HG03280 (cell line): ENCODE measurements around the gene ACRBP.
A peak's percentile ranks its signal among the peaks of the same experiment; 100 is the strongest.

Source experiments
- ATAC-seq: cut with Tn5 transposase; IDR thresholded peaks from one replicate; pipeline ENCODE4 v1.9.1; 2021; ENCODE audit warnings: mild to moderate bottlenecking, moderate library complexity; ENCODE audit not compliant: unreplicated experiment

The ACRBP gene

DNA sequence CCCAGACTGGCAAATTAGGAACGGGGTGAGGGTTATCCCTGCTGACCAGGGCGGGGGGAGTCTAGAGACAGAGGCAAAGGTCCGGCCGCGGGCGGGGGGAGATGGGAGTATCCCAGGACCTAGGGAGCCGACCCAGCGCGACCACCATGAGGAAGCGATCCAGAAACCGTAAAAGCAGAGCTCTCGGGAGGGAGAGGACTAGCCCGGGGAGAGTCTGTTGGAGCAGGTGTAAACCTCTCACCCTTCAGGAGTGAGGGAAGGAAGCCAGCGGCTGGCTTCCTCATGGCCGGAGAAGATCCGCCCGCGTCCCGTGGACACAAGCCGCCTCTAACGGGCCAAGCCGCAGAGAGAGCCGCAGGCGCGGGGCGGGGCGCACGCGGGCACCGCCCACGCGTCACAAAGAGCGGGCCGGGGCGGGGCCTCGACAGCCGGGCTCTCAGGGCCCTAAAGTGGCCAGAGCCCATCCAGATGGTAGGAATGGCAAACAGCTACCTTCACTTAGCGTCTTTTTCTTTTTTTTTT is at the start of gene ACRBP:
TSS of gene ACRBP (minus strand) at position 350 of the 522 bp plus-strand sequence. CDS start at position 284, 66 bp downstream.
- ATAC-seq: peak; percentile 75

DNA sequence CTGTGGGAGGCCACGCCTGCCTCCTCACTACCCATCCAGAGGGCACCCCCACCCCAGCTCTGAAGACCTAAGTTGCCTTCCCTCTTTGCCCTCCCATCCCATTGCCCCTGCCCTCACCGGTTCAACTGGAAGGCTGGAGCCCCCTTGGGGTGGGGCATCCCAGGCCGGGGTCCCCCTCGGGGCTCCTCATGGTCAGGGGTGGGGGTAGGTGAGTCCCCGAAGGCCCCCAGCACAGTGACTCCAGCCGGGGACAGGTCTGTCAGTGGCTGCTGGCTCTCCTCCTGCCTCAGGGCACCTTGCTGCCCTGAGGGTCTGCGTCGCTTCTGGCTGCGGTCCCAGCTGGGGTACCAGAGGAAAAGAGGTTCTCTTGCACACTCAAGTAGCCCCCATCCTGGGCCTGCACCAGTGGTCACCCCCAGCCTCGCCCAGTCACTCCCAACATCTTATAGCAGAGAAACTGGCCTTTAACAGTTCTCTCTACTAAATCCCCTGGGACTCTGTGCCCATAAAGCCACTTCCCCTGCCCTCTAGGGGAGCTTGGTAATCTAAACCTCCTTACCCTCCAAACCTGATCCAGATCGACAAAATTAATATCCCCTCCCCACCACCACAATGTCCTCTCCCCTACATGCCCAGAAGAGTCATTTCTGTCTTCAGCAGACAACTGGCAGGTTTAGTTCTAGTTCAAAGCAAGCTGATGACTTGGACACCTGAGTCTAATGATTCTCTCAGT is 48.2 kb upstream of the ACRBP start:
- no peak for ATAC-seq

DNA sequence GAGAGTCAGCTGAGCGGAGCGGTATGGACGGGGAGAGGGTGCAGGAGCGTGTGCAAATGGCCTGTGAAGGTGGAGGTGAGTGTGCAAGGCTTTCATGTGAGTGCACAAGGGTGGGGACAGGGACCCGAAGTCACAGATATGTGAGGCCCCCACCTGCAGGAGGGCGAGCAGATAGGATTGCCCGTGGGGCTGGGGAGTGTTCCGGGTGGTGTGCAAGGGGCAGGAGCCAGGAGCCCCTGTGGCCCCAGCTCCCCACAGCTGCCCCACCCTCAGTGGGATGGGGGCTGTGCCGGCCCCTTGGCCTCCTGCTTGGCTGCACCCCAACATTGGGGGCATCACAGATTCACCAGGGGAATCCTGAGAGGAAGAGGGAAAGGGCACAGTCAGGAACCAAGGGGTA is 47.5 kb upstream of the ACRBP start:
- no peak for ATAC-seq

DNA sequence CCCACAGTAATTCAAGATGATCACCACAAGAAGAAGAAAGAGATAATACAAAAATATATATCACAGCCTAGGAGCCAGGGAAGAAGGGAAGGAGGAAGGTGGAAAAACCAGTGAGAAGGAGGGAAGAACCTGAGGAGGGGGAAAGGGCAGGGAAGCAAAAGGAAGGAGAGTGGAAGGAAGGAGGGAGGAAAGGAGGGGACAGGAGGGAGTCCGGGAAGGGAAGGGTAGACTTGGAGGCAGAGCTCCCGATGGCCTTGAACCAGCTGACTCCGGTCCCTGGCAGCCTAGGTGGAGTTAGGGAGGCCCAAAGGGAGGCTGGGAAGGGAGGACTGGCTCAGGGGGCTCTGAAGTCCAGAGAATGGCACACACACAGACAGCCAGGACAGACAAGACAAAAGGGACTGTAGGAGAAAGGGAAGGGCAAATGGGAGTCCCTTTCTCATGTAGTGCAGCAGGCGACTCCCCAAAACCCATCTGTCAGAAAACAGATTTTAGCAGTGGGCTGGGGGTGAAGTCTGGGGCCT is 46.7 kb upstream of the ACRBP start:
- no peak for ATAC-seq

DNA sequence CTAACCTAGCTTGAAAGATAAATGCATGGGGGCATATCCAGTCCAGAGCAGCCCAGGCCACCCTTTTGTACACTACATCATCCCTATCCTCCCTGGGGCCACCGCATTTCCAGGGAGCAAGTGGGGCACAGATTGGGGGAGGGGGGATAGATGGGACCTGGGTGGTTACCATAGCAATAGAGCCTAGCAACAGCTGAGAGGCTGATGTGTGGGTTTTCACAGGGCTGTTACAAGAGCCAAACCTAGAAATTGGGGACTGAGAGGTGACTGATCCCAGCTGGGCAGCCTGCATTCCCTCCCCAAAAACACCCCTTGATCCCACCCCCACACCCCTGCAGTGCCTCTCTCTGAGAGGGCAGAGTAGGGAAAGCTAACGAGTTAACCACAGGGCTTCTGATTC is 45.7 kb upstream of the ACRBP start:
- no peak for ATAC-seq

GRCh38 chr12:6691473-6691872 is 44.2 kb upstream of the ACRBP start:
- no peak for ATAC-seq

- ATAC-seq: peak; percentile 84
These were observed 42.0 kb upstream of the ACRBP start, which contains the start of gene ZNF384 for GRCh38 chr12:6688999-6689882. TSS of gene ZNF384 (minus strand) at chr12:6689375. CDS start at chr12:6679520, 9,855 bp downstream.

DNA sequence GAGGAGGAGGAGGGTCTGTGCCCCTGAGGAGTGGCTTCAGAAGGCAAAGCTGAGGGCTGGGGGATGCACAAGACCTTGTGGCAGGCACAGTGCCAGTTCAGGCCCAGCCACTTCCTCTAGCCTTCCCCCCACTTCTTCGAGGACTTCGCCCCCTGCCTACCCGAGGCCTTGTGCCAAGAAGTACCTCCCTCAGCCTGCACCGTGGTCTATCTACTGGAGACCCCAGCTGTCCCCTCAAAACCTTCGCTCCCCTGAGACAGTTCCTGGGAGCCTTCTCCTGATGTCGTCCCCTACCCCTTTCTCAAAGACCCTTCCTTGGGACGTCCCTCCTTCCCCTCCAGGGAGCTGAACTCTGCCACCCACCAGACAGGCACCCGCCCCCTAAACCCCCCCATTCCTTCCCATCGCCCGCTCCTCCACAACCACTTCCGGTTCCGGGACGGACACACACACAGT is 41.3 kb upstream of the ACRBP start:
- peak; percentile 2 for ATAC-seq

DNA sequence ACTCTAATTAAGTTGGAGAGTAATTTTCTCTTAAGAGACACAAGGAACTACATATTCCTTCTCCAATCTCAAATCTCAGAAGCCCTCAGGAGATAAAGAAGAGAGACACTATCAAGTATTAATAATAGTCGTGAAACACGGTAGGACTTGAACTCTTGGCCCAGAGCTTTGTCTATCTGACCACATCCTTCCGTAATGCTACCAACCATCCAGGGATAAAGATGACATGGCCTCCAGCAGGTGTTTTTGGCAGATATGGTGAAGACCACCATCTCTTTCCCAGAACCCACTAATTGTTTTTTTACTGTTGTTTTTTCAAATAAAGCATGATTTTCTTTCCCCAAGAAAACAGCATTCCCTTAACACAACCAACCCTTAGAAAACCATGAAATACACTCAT is 38.6 kb upstream of the ACRBP start:
- ATAC-seq: no peak

DNA sequence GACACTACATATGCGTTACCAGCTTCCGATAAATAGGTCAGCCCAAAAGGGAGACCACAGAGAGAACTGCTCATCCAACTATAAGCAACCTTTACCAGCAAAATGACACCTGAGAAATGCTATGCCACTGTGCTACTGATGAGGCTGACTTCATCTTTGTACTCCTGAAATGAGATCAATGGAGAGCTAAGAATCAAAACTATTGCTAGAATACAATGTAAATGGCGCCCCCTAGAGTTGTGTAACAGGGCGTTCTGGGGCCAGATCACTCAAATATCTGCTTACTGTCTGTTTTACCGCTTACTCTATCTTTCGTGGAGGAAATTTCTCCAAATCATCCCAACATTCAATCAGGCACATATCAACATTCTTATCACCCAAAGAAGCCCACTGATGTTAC is 37.4 kb upstream of the ACRBP start:
- ATAC-seq: no peak

DNA sequence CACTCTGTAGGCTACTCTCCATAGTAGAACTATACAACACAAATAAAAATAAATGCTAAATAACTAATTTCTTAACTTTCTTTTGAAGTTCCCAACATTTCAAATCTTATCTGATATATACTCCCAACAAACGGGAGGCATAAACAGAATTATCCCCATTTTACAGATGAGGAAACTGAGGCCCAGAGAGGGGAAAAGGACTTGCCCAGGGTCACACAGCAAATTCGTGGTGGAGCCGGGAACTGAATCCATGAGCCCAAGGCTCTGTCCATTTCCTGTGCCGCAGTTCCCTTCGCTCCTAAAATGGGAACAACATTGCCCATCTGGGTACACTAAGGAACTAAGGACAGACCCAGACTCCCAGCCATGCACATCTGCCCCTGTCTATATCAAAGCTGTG is 29.7 kb upstream of the ACRBP start:
- no peak for ATAC-seq

- ATAC-seq: no peak
These were observed 24.9 kb upstream of the ACRBP start for GRCh38 chr12:6672143-6672542.

GRCh38 chr12:6667559-6668210 is 20.5 kb upstream of the ACRBP start:
- no peak for ATAC-seq

- ATAC-seq: no peak
These were observed 19.0 kb upstream of the ACRBP start for GRCh38 chr12:6666211-6666610.

GRCh38 chr12:6664902-6665301 is 17.7 kb upstream of the ACRBP start:
- no peak for ATAC-seq

GRCh38 chr12:6662906-6663742 is 15.9 kb upstream of the ACRBP start, which contains the start of gene ING4:
TSS of gene ING4 (minus strand) at chr12:6663119. CDS start at chr12:6663101, 18 bp downstream.
- ATAC-seq: peak; percentile 98

DNA sequence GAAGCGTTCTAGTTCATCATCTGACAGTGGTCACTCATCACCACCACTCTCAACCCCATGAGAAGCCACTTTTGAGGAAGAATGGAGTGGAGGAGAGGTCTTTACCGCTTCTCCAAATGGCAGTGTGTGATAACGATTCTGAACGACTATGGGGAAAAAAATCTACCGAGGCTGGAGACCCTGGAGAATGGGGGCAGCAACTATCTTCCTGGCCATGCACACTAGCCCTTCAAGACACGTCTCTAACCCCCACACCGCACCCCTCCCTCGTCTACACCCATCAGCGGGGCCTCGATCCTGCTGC is 15.3 kb upstream of the ACRBP start:
- no peak for ATAC-seq

DNA sequence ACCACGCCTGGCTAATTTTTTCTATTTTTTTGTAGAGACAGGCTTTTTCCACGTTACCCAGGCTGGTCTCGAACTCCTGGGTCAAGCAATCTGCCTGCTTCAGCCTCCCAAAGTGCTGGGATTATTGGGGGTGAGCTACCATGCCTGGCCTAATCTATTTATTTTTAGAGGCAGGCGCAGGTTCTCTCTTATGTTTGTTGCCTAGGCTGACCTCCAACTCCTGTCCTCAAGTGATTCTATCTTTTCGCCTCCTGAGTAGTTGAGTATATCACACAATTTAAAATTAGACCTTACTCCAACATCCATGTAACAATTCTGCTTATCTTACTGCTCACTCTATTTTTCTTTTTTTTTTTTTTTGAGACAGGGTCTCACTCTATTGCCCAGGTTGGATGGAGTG is 6.8 kb upstream of the ACRBP start:
- no peak for ATAC-seq

DNA sequence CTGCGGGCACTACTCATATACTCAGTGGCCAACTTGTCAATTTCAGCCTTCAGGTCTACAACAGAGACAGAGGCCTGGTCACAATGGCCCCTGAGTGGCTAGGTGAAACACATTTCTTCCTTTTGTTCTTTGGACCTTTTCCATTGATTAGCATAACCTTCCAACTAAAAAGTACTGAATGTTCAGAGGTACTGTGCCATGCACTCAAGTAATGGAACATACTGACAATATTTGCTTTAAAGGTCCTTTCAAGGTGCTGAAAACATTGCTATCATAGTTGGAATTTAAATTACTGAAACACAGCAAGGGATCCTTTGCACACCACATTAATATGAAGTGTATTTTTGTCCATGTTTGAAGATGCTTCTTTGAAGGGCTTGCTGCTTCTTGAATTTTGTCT is 6.1 kb upstream of the ACRBP start:
- no peak for ATAC-seq

DNA sequence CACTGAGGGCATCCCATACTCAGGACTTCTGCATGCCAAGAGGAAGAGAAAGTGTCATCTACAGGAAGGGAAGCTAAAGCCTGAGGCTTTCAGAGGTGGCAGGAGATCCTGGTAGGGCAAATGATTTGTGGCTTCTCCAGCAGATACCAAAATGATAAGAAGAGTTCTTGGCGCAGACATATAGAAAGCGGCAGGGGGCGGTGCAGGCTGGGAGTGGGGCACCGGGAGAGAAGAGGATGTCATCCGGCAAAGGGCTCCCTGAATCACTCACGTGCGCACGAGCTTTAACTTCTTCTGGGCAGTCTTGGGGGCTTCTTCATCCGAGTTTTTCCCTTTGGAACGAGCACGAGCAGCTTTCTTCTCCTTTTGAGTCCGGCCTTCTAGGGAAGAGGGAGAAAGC is 5.2 kb upstream of the ACRBP start:
- ATAC-seq: no peak
